GM18526 (cell line): ENCODE results near the gene ABCC4.

Source experiments
- POLR2A ChIP-seq: IDR thresholded peaks from 3 replicates; pipeline ENCODE4 v1.6.1; 2011; ENCODE audit not compliant: insufficient read length; ENCODE audit errors: extremely low read depth

ABCC4 gene

GRCh38 chr13:95136638-95137037, 164.6 kb downstream of the ABCC4 start:
- no peak for TF ChIP-seq POLR2A

- no peak for TF ChIP-seq POLR2A
These were observed 167.8 kb downstream of the ABCC4 start for GRCh38 chr13:95133498-95133897.

GRCh38 chr13:95129004-95129403, 172.2 kb downstream of the ABCC4 start:
- TF ChIP-seq POLR2A = no peak

GRCh38 chr13:95128045-95128643, 173.1 kb downstream of the ABCC4 start:
- TF ChIP-seq POLR2A = no peak

GRCh38 chr13:95124959-95125358, 176.3 kb downstream of the ABCC4 start:
- no peak for TF ChIP-seq POLR2A

GRCh38 chr13:95123726-95124125, 177.5 kb downstream of the ABCC4 start:
- no peak for TF ChIP-seq POLR2A

GRCh38 chr13:95122063-95122462, 179.2 kb downstream of the ABCC4 start:
- TF ChIP-seq POLR2A = no peak

GRCh38 chr13:95121516-95121915, 179.7 kb downstream of the ABCC4 start:
- no peak for TF ChIP-seq POLR2A

GRCh38 chr13:95120650-95121049, 180.6 kb downstream of the ABCC4 start:
- no peak for TF ChIP-seq POLR2A

- no peak for TF ChIP-seq POLR2A
These were observed 182.5 kb downstream of the ABCC4 start for GRCh38 chr13:95118541-95119324.

GRCh38 chr13:95117092-95117491, 184.2 kb downstream of the ABCC4 start:
- TF ChIP-seq POLR2A = no peak

- no peak for TF ChIP-seq POLR2A
These were observed 185.7 kb downstream of the ABCC4 start for GRCh38 chr13:95115525-95115924.

GRCh38 chr13:95113601-95114000, 187.7 kb downstream of the ABCC4 start:
- no peak for TF ChIP-seq POLR2A

GRCh38 chr13:95112883-95113282, 188.4 kb downstream of the ABCC4 start:
- no peak for TF ChIP-seq POLR2A

GRCh38 chr13:95111608-95112007, 189.6 kb downstream of the ABCC4 start:
- TF ChIP-seq POLR2A = no peak

GRCh38 chr13:95106562-95106961, 194.7 kb downstream of the ABCC4 start:
- no peak for TF ChIP-seq POLR2A
